Ramos (cell line): ENCODE measurements around the gene MAFB.

Experiments used
- in situ Hi-C: fragments of 300-500 bp; cut with MboI; formaldehyde crosslinking; loops from one replicate; pipeline ENCODE4 v1.14.3; 2022; ENCODE audit warnings: low sequenced_read_pairs; ENCODE audit not compliant: unreplicated experiment

MAFB gene

DNA sequence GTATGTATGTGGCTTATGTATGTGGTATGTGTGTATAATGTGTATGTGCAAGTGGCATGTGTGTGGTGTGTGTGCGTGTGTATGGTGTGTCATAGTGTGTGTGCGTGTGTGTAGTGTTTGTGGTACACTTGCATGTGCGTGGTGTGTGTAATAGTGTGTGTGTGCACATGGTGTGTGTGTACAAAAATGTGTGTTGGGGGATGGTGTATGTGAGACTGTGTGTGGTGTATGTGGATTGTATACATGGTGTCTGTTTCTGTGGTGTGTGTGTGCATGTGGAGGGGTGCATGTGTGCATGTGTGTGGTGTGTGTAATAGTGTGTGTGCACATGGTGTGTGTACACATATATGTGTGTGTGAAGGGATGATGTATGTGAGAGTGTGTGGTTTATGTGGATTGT is 21.5 kb downstream of the MAFB start:
- in situ Hi-C loops, result no loop called here

GRCh38 chr20:40666336-40666735 is 22.7 kb downstream of the MAFB start:
- in situ Hi-C loops, result no loop called here

DNA sequence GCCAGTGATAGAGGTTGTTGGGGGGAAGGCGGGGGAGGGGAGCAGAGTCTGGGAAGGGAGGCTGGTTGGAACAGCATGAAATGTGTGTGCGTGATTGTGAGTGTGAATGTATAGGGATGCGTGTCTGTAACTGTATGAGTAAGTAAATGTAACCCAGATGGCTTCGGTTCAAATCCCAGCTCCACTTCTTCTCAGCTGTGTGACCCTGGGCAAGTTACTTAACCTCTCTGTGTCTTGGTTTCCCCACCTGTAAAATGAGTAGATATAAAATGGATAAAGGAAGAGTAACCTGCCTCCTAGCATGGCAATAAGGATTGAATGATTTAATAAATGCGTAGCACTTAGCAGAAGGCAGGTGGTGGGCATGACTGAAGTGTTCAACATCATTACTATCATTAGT is 24.1 kb downstream of the MAFB start:
- in situ Hi-C loops, result no loop called here

- in situ Hi-C loops, result no loop called here
Measured at GRCh38 chr20:40663991-40664880, 24.8 kb downstream of the MAFB start.

- in situ Hi-C loops, result no loop called here
Measured at GRCh38 chr20:40663304-40663790, 25.7 kb downstream of the MAFB start.

DNA sequence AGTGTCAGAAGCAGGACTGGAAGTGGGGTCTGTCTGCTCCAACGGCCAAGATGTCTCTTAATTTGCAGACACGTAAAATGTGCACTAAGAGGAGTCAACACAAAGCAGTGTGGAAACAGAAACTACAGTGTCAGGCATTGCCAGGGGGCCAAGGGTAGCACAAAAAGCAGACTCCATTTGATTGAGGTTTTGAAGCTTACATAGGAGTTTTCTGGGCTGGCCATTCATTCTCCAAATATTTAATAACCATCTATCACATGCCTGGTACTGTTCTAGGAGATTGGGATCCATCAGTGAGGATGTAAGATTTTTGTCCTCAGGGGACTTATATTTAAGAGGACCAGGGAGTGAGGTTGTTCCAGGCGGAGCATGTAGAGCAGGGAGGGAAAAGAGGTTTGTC is 29.5 kb downstream of the MAFB start:
- in situ Hi-C loops, result no loop called here

DNA sequence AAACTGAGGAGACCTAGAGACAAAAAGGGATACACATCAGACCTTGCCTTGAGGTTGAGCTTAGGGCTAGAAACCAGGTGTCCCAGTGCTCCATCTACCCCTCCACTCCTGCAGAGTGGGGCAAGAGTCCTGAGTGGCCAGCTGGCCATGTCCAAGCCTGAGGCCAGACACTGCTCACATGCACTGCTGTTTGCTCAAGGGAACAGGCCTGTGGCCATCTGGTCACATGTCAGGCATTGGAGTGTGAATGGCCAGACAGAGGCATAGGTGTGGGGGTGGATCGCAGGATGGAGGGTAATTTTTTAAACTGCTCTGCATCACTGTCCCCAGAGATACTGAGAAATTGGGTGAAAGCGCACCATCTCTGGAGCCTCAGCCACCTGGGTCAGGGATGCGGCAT is 30.5 kb downstream of the MAFB start:
- in situ Hi-C loops, result no loop called here

- in situ Hi-C loops, result no loop called here
Measured at GRCh38 chr20:40657526-40657925, 31.5 kb downstream of the MAFB start.

- in situ Hi-C loops, result no loop called here
Measured at GRCh38 chr20:40655451-40655850, 33.6 kb downstream of the MAFB start.

DNA sequence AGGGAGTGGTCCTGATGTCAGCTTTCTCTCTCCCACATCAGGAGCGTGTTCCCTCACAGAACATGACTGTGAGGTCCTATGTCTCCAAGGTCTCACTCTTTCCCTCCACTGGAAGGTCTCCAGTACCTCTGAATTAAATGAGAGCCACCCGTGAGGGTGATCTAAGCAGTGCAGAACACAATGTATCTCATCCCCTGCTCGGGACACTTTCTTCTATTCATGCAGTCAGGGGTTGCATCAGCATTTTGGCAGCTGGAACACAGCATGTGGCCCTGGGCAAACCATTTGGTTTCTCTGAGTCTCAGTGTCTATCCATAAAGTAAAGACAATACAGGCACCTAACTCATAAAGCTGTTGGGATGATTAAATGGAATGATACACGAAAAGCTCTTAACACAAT is 34.2 kb downstream of the MAFB start:
- in situ Hi-C loops, result no loop called here

DNA sequence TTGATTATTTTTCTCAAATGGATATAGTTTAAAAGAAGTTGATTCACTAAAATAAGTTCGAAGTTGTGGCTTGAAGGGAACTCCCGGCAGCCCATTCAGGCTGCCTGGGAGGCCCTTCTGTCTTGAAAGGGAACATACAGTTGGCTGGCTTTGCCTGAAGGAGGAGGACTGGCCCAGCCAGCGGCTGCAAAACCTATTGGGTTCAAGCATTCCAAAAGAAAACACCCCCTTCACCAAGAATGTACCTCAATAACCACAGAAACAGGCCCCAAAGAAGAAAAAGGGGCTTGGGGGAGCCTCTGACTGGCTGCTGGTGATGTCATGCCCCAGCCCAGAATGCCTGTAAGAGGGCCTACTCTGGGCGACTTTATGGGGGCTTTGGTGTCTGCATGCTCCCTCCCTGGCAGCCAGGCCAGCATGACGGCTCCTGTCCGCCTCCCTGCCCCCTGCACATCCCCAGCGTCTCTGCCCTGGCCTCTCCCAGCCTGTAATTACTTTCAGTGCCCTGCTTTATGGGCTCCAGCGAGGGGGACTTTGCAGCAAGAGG is 36.5 kb downstream of the MAFB start:
- in situ Hi-C loops, result no loop called here

GRCh38 chr20:40651151-40651550 is 37.9 kb downstream of the MAFB start:
- in situ Hi-C loops, result no loop called here

DNA sequence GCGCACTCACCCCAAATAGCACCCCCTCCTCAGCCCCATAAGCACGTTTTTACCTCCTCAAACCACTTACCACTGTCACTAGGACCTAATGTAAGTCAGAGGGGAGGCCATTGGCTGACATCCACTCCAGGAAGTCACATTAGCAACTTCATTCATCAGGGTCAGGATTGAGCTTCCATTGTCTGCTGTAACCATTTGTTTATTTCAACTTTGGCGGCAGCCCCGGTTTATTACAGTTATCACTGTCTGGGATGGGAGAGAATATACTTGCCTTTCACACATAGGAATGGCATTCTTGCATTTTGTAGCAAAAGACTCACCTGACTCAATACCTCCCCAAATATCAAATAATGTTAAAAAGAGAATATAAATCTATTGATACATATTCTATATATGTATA is 38.3 kb downstream of the MAFB start:
- in situ Hi-C loops, result no loop called here

- in situ Hi-C loops, result no loop called here
Measured at GRCh38 chr20:40648210-40649072, 40.6 kb downstream of the MAFB start.

GRCh38 chr20:40646813-40647212 is 42.2 kb downstream of the MAFB start:
- in situ Hi-C loops, result no loop called here

DNA sequence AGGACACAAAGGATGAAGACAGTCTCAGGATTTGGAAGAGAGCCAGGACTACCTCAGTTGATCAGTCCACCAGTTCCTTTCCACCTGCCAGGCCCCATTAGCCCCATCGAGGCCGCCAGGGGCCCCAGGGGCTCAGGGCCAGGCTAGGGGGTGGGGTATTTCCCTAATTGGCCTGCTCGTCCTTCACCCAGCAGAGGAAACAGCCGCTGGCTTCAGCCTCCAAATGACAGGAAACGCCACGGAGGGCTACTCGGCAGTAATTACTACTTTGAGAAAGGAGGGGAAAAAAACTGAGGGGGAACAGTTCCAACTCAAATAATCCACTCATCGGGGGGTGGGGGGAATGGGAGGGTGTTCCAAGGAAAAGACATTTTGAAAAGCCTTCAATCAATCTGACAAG is 42.7 kb downstream of the MAFB start:
- in situ Hi-C loops, result no loop called here

- in situ Hi-C loops, result no loop called here
Measured at GRCh38 chr20:40644863-40645262, 44.2 kb downstream of the MAFB start.

GRCh38 chr20:40643891-40644290 is 45.1 kb downstream of the MAFB start:
- in situ Hi-C loops, result no loop called here

- in situ Hi-C loops, result no loop called here
Measured at GRCh38 chr20:40641809-40642208, 47.2 kb downstream of the MAFB start.

DNA sequence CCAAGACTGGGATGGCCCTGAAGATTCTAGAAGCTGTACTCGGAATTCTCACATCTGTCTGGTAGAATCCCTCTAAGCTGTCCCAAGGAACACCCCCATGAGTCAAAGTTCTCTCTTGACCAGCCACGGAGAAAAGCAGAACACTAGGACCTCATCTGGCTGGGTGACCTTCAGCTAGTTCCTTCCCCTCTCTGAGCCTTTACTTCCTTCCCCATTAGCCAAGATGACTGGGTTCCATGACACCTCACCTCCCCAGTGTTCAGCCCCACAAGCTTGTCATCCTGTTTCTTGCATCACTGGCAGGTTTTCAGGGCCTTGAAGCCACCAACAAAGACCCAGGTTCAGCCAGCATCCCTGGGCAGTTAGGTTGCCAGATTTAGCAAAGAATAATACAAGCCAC is 47.8 kb downstream of the MAFB start:
- in situ Hi-C loops, result no loop called here

- in situ Hi-C loops, result no loop called here
Measured at GRCh38 chr20:40640667-40641066, 48.4 kb downstream of the MAFB start.
